HG03175 (cell line): Measurements from ENCODE around the gene PADI4.

Experiments used
- ATAC-seq: cut with Tn5 transposase; IDR thresholded peaks from one replicate; pipeline ENCODE4 v1.9.1; 2021; ENCODE audit warnings: mild to moderate bottlenecking, moderate library complexity; ENCODE audit not compliant: unreplicated experiment

PADI4 gene

GRCh38 chr1:17281775-17282181, 26.2 kb upstream of the PADI4 start:
- no peak for ATAC-seq

- no peak for ATAC-seq
Observed at GRCh38 chr1:17282836-17283235, 25.2 kb upstream of the PADI4 start.

DNA sequence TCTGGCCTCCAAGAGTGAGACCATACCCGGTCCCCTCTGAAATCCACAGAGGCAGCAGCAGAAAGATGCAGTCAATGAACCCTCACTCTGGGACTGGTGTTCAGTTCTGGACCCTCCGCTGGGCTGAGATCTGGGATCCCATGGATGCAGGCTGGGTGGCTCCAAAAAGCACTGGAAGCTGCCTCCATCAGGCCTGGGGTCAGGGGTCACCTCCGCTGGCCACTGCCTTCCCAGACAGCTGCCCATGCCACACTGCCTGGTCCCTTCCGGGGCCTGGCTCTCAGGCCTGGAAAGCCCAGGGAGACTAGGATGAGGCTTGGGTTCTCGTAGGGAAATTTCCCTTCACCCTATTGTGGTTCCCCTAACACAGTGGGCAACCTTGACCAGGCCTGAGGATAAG, 21.4 kb upstream of the PADI4 start:
- ATAC-seq: no peak

DNA sequence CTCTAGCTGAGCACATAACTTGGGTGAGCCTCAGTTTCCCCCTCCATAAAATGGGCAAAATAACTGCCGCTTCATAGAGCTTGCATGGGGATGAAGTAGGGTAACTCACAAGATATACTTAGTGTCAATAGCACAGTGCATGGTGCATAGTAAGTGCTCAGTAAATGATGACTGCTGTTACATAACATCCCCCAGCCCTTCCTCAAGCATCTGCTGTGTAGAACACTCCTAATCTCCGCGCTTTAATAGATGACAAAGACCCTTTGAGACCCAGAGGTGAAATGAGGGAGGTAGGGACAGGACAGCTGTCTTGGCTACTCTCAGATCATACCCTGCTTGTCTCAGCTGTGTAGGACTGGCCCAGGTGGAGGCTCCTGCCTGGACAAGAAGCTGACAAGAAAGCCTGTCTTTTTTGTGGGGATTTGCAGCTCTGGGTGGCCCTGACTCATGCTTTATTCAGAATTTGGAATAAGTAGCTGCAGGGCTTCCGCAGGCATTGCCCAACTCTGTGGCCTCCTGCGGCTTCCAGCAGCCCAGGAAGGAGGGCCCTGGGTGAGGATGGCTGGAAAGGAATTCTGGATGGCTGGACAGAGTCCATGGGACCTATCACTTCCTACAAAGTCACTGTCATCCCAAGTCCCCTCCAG, 20.7 kb upstream of the PADI4 start:
- ATAC-seq: no peak

DNA sequence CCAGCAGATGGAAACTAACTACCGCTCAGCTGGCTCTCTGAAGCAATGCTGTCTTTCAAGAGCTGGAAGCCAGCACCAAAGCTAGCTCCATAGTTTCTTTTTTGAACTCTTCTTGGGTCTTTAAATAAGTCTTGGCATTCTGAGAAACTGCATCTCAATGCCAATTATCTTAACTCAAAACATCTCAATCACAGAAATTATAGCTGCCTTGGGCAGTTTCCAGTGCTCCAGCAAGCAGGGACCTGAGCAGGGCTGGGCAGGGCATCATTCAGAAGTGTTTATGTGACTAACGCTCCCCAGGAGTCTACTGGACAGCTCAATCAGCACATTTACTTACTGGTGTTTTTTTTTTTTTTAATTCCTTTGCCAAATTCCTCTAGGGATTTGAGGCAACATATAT, 18.3 kb upstream of the PADI4 start:
- no peak for ATAC-seq

DNA sequence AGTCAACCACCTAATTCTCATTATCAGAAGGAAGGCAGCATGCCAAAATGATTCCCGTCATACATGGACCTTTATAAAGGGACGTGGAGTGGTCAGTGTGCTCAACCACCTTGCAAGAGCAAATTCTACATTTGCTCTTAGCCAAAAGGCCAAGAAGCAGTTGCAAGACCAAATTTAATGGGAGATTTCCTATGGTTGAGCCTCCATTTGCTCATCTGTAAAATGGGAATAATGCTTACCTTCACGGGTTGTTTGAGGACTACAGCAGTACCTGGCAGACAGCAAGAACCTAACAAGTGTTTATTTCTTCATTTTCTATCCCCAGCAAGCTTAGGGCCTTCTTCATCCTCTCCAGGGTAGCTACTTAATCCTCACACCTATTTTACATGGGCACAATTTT, 17.4 kb upstream of the PADI4 start:
- ATAC-seq: no peak

DNA sequence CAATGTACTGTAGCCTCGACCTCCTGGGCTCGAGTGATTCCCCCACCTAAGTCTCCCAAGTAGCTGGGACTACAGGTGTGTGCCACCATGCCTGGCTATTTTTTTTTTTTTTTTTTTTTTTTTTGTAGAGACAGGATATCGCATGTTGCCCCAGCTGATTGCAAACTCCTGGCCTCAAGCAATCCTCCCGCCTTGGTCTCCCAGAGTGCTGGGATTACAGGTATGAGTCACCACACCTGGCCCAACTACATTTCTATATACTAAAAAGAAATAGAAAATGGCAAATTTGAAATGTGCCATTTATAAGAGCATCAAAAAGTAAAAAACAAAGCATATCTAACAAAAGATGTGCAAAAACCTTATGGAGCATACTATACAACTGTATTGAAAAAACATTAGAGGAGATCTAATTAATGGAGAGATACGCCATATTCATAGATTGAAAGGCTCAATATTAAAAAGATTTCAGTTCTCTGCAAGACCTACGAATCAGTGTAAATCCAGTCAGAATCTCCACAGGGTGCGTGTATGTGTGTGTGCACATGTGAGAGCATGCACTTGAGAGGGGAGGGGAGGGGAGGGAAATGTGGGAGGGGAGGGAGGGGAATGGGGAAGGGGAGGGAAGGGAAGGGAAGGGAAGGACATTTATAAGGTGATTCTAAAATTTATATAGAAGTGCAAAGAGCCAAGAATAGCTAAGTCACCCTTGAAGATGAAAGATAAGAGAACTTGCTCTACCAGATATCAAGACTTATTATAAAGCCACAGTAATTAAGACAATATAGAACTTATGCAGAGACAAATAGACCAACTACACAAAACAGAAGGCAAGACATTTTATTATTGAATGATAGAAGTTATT, 15.5 kb upstream of the PADI4 start:
- ATAC-seq: no peak

GRCh38 chr1:17293681-17294425, 14.1 kb upstream of the PADI4 start:
- ATAC-seq: no peak

- no peak for ATAC-seq
Observed at GRCh38 chr1:17295292-17295691, 12.7 kb upstream of the PADI4 start.

DNA sequence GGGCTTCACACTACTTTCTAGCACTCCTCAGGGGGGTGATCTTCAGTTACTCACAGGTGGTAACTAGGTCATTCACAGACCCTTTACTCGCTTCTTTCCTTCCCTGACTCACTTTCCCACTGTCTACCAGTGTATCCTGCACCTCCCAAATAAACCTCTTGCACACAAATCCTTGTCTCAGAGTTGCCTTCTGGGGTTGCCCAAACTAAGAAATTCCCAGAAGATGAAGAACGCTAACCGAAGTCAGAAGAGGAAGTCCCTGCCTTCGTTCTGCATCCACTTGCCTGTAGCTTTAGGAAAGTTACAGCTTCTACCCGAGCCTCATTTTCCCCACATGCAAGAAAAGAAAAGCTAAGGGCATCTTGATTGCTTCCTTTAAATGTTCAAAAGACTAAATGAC, 11.9 kb upstream of the PADI4 start:
- no peak for ATAC-seq

DNA sequence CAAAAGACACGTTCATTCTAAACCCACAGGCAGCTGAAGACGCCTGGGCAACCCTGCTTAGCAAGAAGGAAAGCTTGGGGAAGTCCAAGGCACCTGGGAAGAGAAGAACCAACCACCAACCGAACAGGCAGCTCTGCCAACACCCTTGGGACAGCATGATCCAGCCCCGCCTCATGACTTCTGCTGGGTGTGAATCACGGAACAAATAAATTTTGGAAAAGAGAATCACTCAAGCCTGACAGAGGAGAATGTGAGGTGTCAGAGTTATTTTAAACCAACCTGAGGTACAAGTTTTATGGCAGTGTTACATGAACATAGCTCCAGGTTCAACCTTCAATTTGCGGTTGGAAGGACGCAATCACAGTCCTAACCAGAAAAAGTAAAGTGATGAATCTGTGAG, 10.0 kb upstream of the PADI4 start:
- ATAC-seq: no peak

- ATAC-seq: no peak
Observed at GRCh38 chr1:17301767-17302166, 6.2 kb upstream of the PADI4 start.

DNA sequence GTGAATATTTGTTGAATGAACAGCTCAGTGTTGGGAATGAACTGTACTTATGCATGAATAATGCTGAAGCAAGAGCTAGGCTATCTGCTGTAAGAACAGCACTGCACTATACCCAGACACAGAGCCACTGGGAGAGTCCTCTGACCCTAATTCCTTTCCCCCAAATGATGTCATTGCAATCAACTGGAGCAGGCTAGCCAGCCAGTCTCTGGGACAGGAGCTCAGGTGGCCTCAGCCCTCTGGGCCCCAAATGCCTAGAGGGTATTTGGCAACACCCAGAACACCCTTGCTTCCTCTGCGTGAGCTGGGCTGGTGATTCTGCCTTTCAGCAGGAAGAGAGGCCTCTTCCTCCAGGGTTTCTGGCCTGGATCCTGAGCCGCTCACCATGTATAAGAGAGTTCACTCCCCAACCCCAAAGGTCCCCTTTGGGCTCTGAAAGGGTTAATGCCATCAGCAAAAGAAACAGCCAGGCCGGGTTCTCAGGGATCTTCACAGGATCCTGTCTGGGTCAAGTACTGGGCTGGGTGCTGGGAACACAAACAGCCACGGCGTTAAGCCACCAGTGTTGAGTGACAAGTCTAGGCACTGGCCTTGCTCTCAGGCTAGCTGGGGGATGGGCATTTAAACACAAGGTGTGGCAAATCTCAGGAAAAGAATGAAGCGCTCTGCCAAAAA, 3.7 kb upstream of the PADI4 start:
- ATAC-seq: no peak

- no peak for ATAC-seq
Observed at GRCh38 chr1:17304826-17305175, 3.2 kb upstream of the PADI4 start.

DNA sequence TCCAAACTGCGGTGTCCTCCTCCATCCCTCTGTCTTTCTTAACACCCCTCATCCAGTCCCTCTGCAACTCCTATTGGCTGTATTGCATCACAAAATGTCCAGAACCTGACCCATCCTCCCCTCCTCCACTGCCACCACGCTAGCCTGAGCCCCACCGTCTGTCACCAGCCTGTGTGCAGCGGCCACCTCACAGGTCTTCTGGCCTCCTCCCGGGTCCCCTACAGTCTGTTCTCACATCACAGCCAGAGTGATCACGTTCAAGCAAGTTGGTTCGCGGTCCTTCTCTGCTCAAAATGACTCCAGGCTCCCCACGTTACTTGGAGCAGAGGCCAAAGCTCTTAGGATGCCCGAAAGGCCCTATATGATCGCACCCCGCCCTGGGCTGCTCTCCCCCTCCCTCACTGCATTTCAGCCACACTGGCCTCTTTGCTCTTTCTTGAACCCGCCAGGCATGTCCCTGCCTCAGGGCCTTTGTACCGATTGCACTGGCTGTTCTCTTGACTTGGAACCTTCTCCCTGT, 2.4 kb upstream of the PADI4 start:
- ATAC-seq: no peak

- ATAC-seq: no peak
Observed at GRCh38 chr1:17306407-17306806, 1.6 kb upstream of the PADI4 start.

DNA sequence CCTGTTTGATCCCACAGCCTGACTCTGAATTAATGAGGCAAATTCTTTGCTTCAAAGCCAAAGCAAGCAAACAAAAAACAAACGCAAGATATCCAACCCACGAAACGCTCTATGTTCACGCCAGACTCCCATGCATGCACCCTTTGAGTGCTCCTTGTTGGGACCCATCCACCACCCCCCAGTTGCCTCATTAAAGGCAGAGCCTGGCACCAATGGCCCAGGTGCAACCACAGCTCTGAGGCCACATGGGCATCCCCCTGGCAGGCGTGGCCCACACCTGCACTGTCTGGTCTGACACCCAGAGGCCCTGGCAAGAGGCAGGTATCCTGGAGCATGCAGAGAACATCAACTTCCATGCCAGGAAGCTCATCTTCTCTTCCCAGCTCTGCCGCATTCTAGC, 1.1 kb upstream of the PADI4 start:
- no peak for ATAC-seq

GRCh38 chr1:17307329-17307728, 668 bp upstream of the PADI4 start:
- no peak for ATAC-seq

- ATAC-seq: no peak
Observed at GRCh38 chr1:17308593-17308992, 596 bp downstream of the PADI4 start.

DNA sequence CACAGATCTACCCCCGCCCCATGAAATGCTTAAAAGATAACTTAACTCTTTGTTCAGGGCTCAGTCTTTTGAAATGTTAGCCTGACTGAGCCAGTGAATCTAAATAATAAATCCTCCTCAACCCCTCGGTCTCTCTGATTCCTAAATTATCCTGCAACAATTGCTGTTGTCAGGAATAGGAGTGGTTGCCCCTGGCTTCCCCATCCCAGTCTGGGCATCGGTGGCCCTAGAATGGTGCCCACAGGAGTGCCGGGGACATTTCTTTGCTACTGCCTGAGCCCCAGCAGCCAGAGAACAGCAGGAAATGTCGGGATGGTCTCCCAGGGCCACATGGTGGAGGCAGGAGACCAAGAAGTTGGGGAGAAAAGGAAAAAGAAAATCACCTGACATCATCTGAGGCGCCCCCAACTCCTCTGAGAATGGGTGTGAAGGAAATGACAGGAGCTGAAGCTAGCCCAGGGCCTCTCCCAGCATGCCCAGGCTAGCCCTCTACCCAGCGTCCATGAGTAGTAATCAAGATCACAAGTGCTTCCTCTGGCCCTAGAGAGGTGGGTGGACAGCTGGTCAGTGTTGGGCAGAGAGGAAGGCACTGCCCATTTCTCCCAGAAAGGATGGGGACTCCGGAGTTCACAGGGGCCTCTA, 1.6 kb downstream of the PADI4 start:
- ATAC-seq: no peak
